ENCODE results near the gene COPE. TPM values are rescaled to one million over a fixed set of nuclear protein-coding genes. Genes with fewer than 3 reads are reported as not detected.

Gene COPE
- 227 and 244 TPM in 2 replicates for total RNA-seq

GRCh38 chr19:18919086-18919899, at the start of gene COPE, which contains the start of gene DDX49:
Gene COPE, minus strand, starts transcription at chr19:18919387. Its CDS starts 39 bp downstream, at chr19:18919348.
Gene DDX49, plus strand, starts transcription at chr19:18919715. Its CDS starts 27 bp downstream, at chr19:18919742.

GRCh38 chr19:18940769-18941627, 21.8 kb upstream of the COPE start, which contains the start of gene HOMER3:
Gene HOMER3, minus strand, starts transcription at chr19:18941217. Its CDS starts 2,235 bp downstream, at chr19:18938982.

GRCh38 chr19:18895824-18896341, 23.3 kb downstream of the COPE start, which contains the start of gene CERS1:
Gene CERS1, minus strand, starts transcription at chr19:18896158. Its CDS starts 86 bp downstream, at chr19:18896072.

Other genes starting within 250 kb of the COPE start
- gene CRTC1, start 235.7 kb downstream of the COPE start, total RNA-seq, result 3.6 TPM in 2 replicates
- 0.09 and 3.0 TPM in 2 replicates for gene COMP, start 128.1 kb downstream of the COPE start, total RNA-seq
- gene UPF1, start 87.4 kb downstream of the COPE start, total RNA-seq, result 66.8 and 111 TPM in 2 replicates
- gene CERS1, start 23.2 kb downstream of the COPE start, total RNA-seq, result 2.3 and 2.7 TPM in 2 replicates
- 48.8 and 56.7 TPM in 2 replicates for gene DDX49, start 328 bp upstream of the COPE start, total RNA-seq
- 53.3 and 55.2 TPM in 2 replicates for gene HOMER3, start 21.8 kb upstream of the COPE start, total RNA-seq
- 52.9 and 63.7 TPM in 2 replicates for gene SUGP2, start 114.1 kb upstream of the COPE start, total RNA-seq
- 36.2 and 54.6 TPM in 2 replicates for gene ARMC6, start 114.2 kb upstream of the COPE start, total RNA-seq
- 6.3 and 8.6 TPM in 2 replicates for gene SLC25A42, start 144.6 kb upstream of the COPE start, total RNA-seq
- gene TMEM161A, start 219.1 kb upstream of the COPE start, total RNA-seq, result 29.1 and 29.8 TPM in 2 replicates